Suprapubic skin (tissue), 4 donors: Measurements from ENCODE around the gene HOXC4. TPM values are rescaled to one million over a fixed set of nuclear protein-coding genes. Genes with fewer than 3 reads are reported as not detected.
"Not testable (repeated sequence)": the region's sequence is repeated elsewhere in the genome, so short reads cannot be mapped to it uniquely, and the experiment has no call there.

ENCODE experiments used
- DNase-seq, 2 donors: peaks; one replicate each; pipeline ENCODE4 v3.0.0-alpha.2; 2019; ENCODE audit warnings: low spot score in 2 of 2
- H3K27ac ChIP-seq: fragments of 200-600 bp; sonication (generic); one replicate; pipeline ENCODE4 v1.5.1; 2019
- H3K27me3 ChIP-seq: fragments of 200-600 bp; sonication (generic); one replicate; pipeline ENCODE4 v1.5.1; 2019
- H3K36me3 ChIP-seq: fragments of 200-600 bp; sonication (generic); one replicate; pipeline ENCODE4 v1.5.1; 2019
- H3K4me1 ChIP-seq: fragments of 200-600 bp; sonication (generic); one replicate; pipeline ENCODE4 v1.5.1; 2019
- H3K4me3 ChIP-seq: fragments of 200-600 bp; sonication (generic); one replicate; pipeline ENCODE4 v1.5.1; 2019; ENCODE audit warnings: mild to moderate bottlenecking
- H3K9me3 ChIP-seq: fragments of 200-600 bp; sonication (generic); one replicate; pipeline ENCODE4 v1.5.1; 2019
- EP300 ChIP-seq: sonication (generic); formaldehyde crosslinking; IDR thresholded peaks from one replicate; pipeline ENCODE4 v1.6.1; 2017; ENCODE audit warnings: antibody characterized with exemption
- POLR2A ChIP-seq, 2 donors: fragments of 450-650 bp; IDR thresholded peaks; one replicate each; pipeline ENCODE4 v1.6.1; 2017; ENCODE audit warnings: antibody characterized with exemption in 2 of 2, mild to moderate bottlenecking in 2 of 2, moderate library complexity in 2 of 2
- POLR2AphosphoS5 ChIP-seq, 3 donors: sonication (generic); formaldehyde crosslinking; IDR thresholded peaks; one replicate each; pipeline ENCODE4 v1.6.1; 2017; ENCODE audit warnings: antibody characterized with exemption in 3 of 3
- WGBS: methylation state at CpG from one replicate; pipeline ENCODE4 v1.1.5; 2018; 5-methylcytosine and 5-hydroxymethylcytosine counted together
- total RNA-seq, 4 donors: library from RNA; depleted of rRNA; stranded (reverse); fragments of >200 nt; gene quantifications; one replicate each; pipeline ENCODE4 v1.1.0, GENCODE V29; 2016
- TF ChIP-seq, protein P1 (sequence below), 2 donors: fragments of 200-600 bp in 1 of 2; fragments of 450-650 bp in 1 of 2; sonication (generic) in 1 of 2; IDR thresholded peaks; one replicate each; pipeline ENCODE4 v1.5.1; 2016 to 2019; ENCODE audit warnings: antibody characterized with exemption in 2 of 2, mild to moderate bottlenecking in 1 of 2, moderate library complexity in 1 of 2

HOXC4 gene
- total RNA-seq, 4 donors from 2014 or later, result 1.4 to 4.7 (median 1.9) TPM

DNA sequence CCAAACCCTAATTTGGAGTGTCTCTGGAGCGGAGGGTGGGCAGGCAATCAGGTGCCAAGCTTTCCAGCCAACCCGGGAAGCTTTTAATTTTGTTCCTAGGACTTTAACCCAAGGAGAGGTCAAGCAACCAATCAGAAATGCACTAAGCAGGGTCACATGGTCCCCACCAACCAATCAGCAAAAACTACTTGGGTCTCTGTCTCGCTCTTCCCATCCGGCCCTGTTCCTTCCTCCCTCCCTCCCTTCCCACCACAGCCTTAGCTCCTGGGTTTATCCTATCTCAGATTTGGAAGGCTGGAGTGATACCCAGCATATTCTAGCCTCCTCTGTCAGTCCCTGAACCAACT is 13.5 kb upstream of the HOXC4 start:
- no peak for DNase-seq
- Histone ChIP-seq H3K4me3 (no peak overlapping the region), H3K27me3 (peaks cover 3% of the 10 kb centered on the region), H3K4me1 (peaks cover 65% of the 10 kb centered on the region), H3K27ac (peak overlapping the region; percentile 35), H3K9me3 (no peaks in the 10 kb centered on the region), H3K36me3 (no peaks in the 10 kb centered on the region)
- TF ChIP-seq POLR2AphosphoS5 (IDR thresholded peaks at IDR 0.05) (no peak), EP300 (no peak)
- TF ChIP-seq, protein P1, sequence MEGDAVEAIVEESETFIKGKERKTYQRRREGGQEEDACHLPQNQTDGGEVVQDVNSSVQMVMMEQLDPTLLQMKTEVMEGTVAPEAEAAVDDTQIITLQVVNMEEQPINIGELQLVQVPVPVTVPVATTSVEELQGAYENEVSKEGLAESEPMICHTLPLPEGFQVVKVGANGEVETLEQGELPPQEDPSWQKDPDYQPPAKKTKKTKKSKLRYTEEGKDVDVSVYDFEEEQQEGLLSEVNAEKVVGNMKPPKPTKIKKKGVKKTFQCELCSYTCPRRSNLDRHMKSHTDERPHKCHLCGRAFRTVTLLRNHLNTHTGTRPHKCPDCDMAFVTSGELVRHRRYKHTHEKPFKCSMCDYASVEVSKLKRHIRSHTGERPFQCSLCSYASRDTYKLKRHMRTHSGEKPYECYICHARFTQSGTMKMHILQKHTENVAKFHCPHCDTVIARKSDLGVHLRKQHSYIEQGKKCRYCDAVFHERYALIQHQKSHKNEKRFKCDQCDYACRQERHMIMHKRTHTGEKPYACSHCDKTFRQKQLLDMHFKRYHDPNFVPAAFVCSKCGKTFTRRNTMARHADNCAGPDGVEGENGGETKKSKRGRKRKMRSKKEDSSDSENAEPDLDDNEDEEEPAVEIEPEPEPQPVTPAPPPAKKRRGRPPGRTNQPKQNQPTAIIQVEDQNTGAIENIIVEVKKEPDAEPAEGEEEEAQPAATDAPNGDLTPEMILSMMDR (IDR thresholded peaks at IDR 0.05), result no peak
- 61% methylated on average over 4 of the region's 4 CpGs for WGBS

DNA sequence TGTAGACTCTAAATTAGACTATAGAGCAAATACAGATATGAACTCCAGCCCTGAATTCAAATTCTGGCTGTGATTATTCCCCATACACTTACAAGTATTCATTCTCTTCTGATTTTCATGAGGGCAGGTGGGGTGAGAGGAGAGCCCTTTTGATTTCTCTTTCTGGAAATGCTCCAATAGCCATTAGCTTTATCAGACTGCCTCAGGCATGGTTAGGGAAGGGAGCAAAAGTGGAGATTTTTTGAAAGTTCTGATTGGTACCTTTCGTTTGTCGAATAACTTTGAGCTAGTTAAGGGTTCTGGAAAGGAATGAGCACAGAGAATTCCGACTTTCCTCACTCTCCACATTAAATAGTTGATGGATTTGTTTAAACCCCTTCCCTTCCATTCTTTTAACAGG is 13.0 kb upstream of the HOXC4 start:
- no peak overlapping the region for H3K4me3 ChIP-seq
- no peak for TF ChIP-seq EP300
- no peak for DNase-seq
- no peaks in the 10 kb centered on the region for H3K36me3 ChIP-seq
- H3K9me3 ChIP-seq, result no peaks in the 10 kb centered on the region
- peaks cover 60% of the 10 kb centered on the region for H3K4me1 ChIP-seq
- peaks cover 4% of the 10 kb centered on the region for H3K27me3 ChIP-seq
- H3K27ac ChIP-seq, result no peak overlapping the region
- WGBS, result 80% methylated on average over 3 of the region's 3 CpGs

DNA sequence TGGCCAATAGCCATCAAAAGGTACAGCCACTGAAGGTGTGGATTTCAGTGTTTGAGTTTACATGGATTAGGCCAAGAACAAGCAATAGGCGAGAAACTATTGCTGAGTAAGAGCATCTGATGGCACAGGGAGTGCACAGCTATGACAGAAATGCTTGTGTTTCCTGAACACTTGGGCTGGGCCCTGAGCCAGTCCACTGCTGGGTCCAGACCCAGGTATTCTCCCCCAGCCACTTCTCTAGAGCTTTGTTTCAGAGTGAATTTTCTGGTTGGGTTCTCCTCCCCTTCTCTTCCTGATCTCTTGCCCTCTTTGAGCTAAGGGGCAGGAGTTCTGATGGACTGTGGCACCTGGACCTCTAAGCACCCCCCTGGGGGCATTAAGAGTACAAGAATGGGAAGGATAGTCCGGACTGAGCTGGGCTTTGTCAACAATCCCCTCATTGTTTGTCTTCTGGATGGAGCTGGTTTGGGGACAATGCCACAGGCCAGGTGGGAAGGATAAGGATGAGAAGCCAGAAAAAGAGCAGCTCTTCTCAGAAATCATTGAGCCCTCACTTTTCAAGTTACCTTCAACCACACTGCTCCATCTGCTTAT is 12.4 kb upstream of the HOXC4 start:
- Histone ChIP-seq H3K9me3 (no peaks in the 10 kb centered on the region), H3K4me1 (peaks cover 54% of the 10 kb centered on the region), H3K36me3 (no peaks in the 10 kb centered on the region), H3K27ac (no peak overlapping the region), H3K4me3 (no peak overlapping the region), H3K27me3 (peaks cover 10% of the 10 kb centered on the region)
- TF ChIP-seq POLR2A (IDR thresholded peaks at IDR 0.05) (no peak), EP300 (no peak), POLR2AphosphoS5 (IDR thresholded peaks at IDR 0.05) (no peak)
- TF ChIP-seq, protein P1 (IDR thresholded peaks at IDR 0.05), result no peak
- 72% methylated on average over 2 of the region's 2 CpGs for WGBS
- DNase-seq, result no peak

DNA sequence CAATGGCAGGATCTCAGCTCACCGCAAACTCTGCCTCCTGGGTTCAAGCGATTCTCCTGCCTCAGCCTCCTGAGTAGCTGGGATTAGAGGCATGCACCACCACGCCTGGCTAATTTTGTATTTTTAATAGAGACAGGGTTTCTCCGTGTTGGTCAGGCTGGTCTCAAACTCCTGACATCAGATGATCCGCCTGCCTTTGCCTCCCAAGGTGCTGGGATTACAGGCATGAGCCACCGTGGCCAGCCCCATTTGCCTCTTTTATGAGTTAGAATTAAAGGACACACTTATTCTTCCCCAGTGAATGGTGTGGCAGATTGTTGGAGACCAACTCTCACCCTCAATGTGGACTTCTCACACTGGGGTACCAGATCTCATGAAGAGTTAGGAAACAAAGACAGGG is 11.6 kb upstream of the HOXC4 start:
- peak in 1 of 2 donors; percentile 45 for DNase-seq
- H3K27ac ChIP-seq, result not testable (repeated sequence)
- 67% methylated on average over 6 of the region's 6 CpGs for WGBS

DNA sequence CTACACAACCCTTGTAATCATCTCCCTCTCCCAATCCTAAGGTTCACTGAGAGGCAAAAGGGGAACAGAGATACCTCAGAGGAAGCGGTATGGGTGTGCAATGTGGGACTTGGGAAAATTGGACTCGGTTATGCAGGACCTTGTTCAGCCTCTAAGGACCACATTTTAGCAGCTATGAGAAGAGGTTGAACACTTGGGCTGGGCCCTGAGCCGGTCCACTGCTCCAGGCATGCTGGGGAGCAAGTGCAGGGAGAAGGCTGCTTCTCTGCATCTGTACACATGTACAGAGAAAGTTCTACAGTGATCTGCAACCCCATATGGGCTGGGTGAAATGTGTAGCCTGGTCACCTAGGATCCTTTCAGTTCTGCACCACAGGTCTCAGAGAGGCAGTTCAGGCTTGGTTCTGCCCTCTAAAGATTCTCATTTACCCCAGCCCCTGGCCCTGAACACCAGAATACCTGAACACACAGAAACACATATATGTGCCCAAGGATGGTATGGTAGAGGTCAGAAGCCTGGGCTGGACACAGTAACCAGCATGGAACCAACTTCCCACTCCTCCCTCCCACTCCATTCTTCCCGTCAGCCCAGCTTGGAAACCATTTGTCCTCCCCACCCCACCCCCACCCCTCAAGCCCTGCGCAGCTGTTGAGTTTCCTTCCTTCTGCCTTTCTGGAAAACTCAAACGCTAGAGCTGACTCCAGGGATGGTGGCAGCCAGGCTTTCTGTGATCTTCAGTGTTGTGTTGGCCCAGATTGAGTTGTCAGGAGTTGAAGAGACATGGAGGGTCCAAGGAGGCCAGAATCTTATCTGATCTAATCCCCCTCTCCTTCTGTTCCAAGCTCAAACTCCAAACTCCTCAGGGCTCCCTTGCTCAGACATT is 10.4 kb upstream of the HOXC4 start:
- Histone ChIP-seq H3K27ac (no peak overlapping the region), H3K4me1 (peaks cover 40% of the 10 kb centered on the region), H3K9me3 (no peaks in the 10 kb centered on the region), H3K4me3 (no peak overlapping the region), H3K27me3 (peaks cover 17% of the 10 kb centered on the region), H3K36me3 (no peaks in the 10 kb centered on the region)
- WGBS, result 44% methylated on average over 6 of the region's 6 CpGs
- peak in 1 of 2 donors; percentile 43 for DNase-seq
- TF ChIP-seq POLR2AphosphoS5 (IDR thresholded peaks at IDR 0.05) (no peak), POLR2A (IDR thresholded peaks at IDR 0.05) (no peak), EP300 (no peak)
- TF ChIP-seq, protein P1 (IDR thresholded peaks at IDR 0.05), result no peak

More for the DNA sequence above, 11.6 kb upstream of the HOXC4 start:
- H3K36me3 ChIP-seq, H3K4me3 ChIP-seq, H3K9me3 ChIP-seq: not testable (repeated sequence)
- Histone ChIP-seq H3K4me1 (peaks cover 49% of the 10 kb centered on the region), H3K27me3 (peaks cover 17% of the 10 kb centered on the region)

DNA sequence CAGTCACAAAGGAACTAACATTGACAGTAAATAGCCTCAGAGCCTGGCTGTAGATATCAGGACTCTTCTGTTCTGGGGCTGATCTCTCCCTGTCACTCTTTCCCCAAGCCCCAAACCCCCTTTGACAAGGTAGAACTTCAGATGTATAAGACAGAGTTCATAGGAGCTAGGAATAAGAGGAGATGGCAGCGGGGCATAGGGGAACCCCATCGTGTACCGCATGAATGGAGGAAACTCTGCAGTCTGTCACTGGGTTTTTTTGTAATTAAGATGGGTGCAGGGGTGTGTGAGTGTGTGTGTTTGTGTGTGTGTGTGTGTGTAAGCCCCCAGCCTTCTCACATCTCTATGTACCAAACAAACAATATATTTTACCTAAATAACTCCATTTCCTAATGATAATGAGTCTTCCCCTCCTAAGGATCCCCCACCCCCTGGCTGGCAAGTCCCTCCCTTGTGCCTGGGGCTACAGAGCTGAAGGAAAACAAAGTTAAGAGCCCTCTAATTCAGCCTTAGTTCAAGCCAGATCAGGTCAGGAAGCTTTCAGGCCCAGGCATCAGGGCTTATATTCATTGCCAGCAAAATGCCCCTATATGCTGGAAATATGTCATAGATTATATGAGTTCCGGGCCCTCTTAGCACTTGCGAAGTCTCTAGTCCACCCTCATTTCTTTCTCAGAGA is 9.1 kb upstream of the HOXC4 start:
- DNase-seq, result peak in 1 of 2 donors; percentile 17
- peaks cover 27% of the 10 kb centered on the region for H3K4me1 ChIP-seq
- 65% methylated on average over 5 of the region's 5 CpGs for WGBS
- no peak overlapping the region for H3K4me3 ChIP-seq
- no peak overlapping the region for H3K27ac ChIP-seq
- H3K27me3 ChIP-seq, result peaks cover 17% of the 10 kb centered on the region
- no peaks in the 10 kb centered on the region for H3K9me3 ChIP-seq
- no peaks in the 10 kb centered on the region for H3K36me3 ChIP-seq
- TF ChIP-seq POLR2AphosphoS5 (IDR thresholded peaks at IDR 0.05), result no peak
- TF ChIP-seq POLR2A (IDR thresholded peaks at IDR 0.05), result no peak
- TF ChIP-seq, protein P1 (IDR thresholded peaks at IDR 0.05), result no peak
- TF ChIP-seq EP300, result no peak
